ENCODE data around the gene TFF3. TPM values are rescaled to one million over a fixed set of nuclear protein-coding genes. Genes with fewer than 3 reads are reported as not detected.

The TFF3 gene
- total and polyA plus RNA-seq, 2 experiments from 2014 or later = 1.2 to 3.3 TPM

GRCh38 chr21:42347601-42348327 lies 32.6 kb upstream of the TFF3 start (continued):
- TF ChIP-seq ZNF462 (CRISPR knock-in tag; IDR thresholded peaks at IDR 0.05) (no peak), STAT1 (IDR thresholded peaks at IDR 0.05; ENCODE audit: unreplicated experiment) (no peak), REST (IDR thresholded peaks at IDR 0.05; ENCODE audit: unreplicated experiment) (no peak), ZNF331 (CRISPR knock-in tag; IDR thresholded peaks at IDR 0.05; ENCODE audit: low read depth) (no peak)

Data from GM23338 (cell line).